Measurements from ENCODE around the gene TIMP1. TPM values are rescaled to one million over a fixed set of nuclear protein-coding genes. Genes with fewer than 3 reads are reported as not detected.

The TIMP1 gene
- total RNA-seq, 1 donor from 2014 or later, result 309 TPM

GRCh38 chrX:47634871-47635575 is 52.8 kb downstream of the TIMP1 start:
- H3K36me3 ChIP-seq, result peaks cover 0 to 17% of the 10 kb centered on the region in 2 donors

More at GRCh38 chrX:47634871-47635575, 52.8 kb downstream of the TIMP1 start:
- DNase-seq (ENCODE audit: extremely low spot score in 2 of 2), result no peak
- H3K9me3 ChIP-seq, result no peaks in the 10 kb centered on the region
- intact Hi-C loops (cut with DNase I), result no loop called here
- H3K27ac ChIP-seq, result no peak overlapping the region
- no peaks in the 10 kb centered on the region for H3K27me3 ChIP-seq
- TF ChIP-seq CTCF (IDR thresholded peaks at IDR 0.05) (no peak), POLR2AphosphoS5 (IDR thresholded peaks at IDR 0.05; ENCODE audit: insufficient read depth in 1 of 2, low read depth in 1 of 2) (no peak), POLR2A (IDR thresholded peaks at IDR 0.05) (no peak)
- no peak overlapping the region for H3K4me3 ChIP-seq
- no peaks in the 10 kb centered on the region for H3K4me1 ChIP-seq

Small RNA genes lying within 50 kb of the gene (microRNA-seq; reads per million reads assigned to microRNA genes)
- gene MIR4769 (ENCODE audit: borderline number of aligned reads, borderline replicate concordance), result not detected

Small RNA genes lying within 50 kb of the gene (small RNA-seq; reads per million reads assigned to genes)
- not detected for gene MIR4769

Other genes with a start within 250 kb of the TIMP1 start
- not detected for gene ZNF157, start 211.9 kb upstream of the TIMP1 start, total RNA-seq
- gene ZNF41, start 99.2 kb upstream of the TIMP1 start, total RNA-seq, result 4.9 TPM
- gene ARAF, start 21.2 kb upstream of the TIMP1 start, total RNA-seq, result 31.4 TPM
- 2.7 TPM for gene SYN1, start 37.4 kb downstream of the TIMP1 start, total RNA-seq
- 0.74 TPM for gene CFP, start 47.5 kb downstream of the TIMP1 start, total RNA-seq
- gene ELK1, start 68.1 kb downstream of the TIMP1 start, total RNA-seq, result 18.9 TPM
- gene UXT, start 76.7 kb downstream of the TIMP1 start, total RNA-seq, result 93.3 TPM

Data from vagina (tissue), 2 donors.